Measurements from ENCODE around the gene MPRIP. TPM values are rescaled to one million over a fixed set of nuclear protein-coding genes. Genes with fewer than 3 reads are reported as not detected.

Gene MPRIP
- total and polyA plus RNA-seq, 2 of the 13 experiments (the other 11 are each of a cell fraction or from before 2014, with no cell fraction given): 50.2 to 52.4 TPM

DNA sequence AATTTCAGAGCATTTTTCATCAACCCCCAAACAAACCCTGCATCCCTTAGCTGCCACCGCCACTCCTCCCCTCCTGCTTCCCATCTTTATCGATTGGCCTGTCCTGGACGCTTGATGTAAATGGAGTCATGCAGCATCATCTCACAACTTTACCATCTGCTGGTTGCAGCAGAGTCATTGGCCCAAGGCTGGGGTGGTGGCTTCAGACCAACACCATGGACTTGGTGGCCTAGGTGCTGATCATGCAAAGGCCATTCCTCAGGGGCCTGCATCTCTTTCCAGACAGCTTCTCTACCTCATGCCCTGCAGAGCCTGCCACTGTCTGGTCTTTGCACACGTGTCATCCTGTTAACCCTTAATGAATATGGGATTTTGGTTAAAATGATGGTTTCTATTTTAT, 73.4 kb downstream of the MPRIP start:
- ATAC-seq (no peak), FAIRE-seq (no peak), DNase-seq (ENCODE audit: low spot score) (no peak)
- Histone ChIP-seq H3K9me3 (ENCODE audit: low read length) (no peaks in the 10 kb centered on the region), H3K9ac (ENCODE audit: insufficient read depth, low read depth, low read length) (no peak overlapping the region), H3K4me1 (ENCODE audit: insufficient read depth, low read length) (peaks cover 27% of the 10 kb centered on the region), H3K4me2 (ENCODE audit: low read depth, low read length) (no peak overlapping the region), H4K20me1 (ENCODE audit: insufficient read depth, low read length) (no peaks in the 10 kb centered on the region; the same call in 1 of the 2 replicates), H3K27me3 (ENCODE audit: control insufficient read depth in 1 of 2, insufficient read depth in 2 of 2, low read length in 2 of 2) (no peaks in the 10 kb centered on the region), H3K79me2 (ENCODE audit: insufficient read depth, low read length) (peaks cover 4% of the 10 kb centered on the region), H3K36me3 (replicated peaks in 1 of 2; ENCODE audit: control insufficient read depth in 1 of 2, insufficient read depth in 2 of 2, low read length in 2 of 2) (no peaks in the 10 kb centered on the region), H2AFZ (ENCODE audit: low read length) (no peak overlapping the region), H3K27ac (ENCODE audit: extremely low read length, insufficient read depth, low read length) (no peak overlapping the region), H3K4me3 (replicated peaks in 1 of 3; ENCODE audit: insufficient read depth in 1 of 3, low read depth in 2 of 3, low read length in 3 of 3) (no peak overlapping the region)
- in situ Hi-C loops (cut with HindIII; ENCODE audit: extremely low pct_ligation_motif_present, low pct_unique_long_range_greater_than_20kb) (no loop called here), intact Hi-C loops (cut with micrococcal nuclease; ENCODE audit: unreplicated experiment) (no loop called here)
- TF ChIP-seq NRL (CRISPR knock-in tag; IDR thresholded peaks at IDR 0.05; ENCODE audit: borderline replicate concordance) (no peak), ZNF629 (CRISPR knock-in tag; conservative IDR thresholded peaks at IDR 0.05) (no peak), HMGXB4 (CRISPR knock-in tag; IDR thresholded peaks at IDR 0.05; ENCODE audit: borderline replicate concordance in 1 of 2, low read depth in 1 of 2) (no peak), TCF7 (IDR thresholded peaks at IDR 0.05; ENCODE audit: low read depth) (no peak), SKI (IDR thresholded peaks at IDR 0.05; ENCODE audit: partially characterized antibody) (no peak)
- TF ChIP-seq, protein P1, sequence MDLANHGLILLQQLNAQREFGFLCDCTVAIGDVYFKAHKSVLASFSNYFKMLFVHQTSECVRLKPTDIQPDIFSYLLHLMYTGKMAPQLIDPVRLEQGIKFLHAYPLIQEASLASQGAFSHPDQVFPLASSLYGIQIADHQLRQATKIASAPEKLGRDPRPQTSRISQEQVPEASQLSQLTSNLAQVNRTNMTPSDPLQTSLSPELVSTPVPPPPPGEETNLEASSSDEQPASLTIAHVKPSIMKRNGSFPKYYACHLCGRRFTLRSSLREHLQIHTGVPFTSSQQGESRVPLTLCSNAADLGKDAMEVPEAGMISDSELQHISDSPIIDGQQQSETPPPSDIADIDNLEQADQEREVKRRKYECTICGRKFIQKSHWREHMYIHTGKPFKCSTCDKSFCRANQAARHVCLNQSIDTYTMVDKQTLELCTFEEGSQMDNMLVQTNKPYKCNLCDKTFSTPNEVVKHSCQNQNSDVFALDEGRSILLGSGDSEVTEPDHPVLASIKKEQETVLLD (CRISPR knock-in tag; IDR thresholded peaks at IDR 0.05; ENCODE audit: low read depth): no peak
- CTCF ChIA-PET (ENCODE audit: low intra/inter-chr PET ratio, low total read pairs): no interaction called here
- POLR2A ChIA-PET: no interaction called here
- WGBS (ENCODE audit: low lambda C conversion rate): 95% methylated on average over 4 of the region's 4 CpGs
- BruUV-seq (replicated peaks): no TSS peak
